HCEC 1CT (cell line): ENCODE data around the gene APOBEC4.

Experiments
- DNase-seq: peaks from one replicate; pipeline ENCODE4 v3.0.0-alpha.2; 2017

The APOBEC4 gene

DNA sequence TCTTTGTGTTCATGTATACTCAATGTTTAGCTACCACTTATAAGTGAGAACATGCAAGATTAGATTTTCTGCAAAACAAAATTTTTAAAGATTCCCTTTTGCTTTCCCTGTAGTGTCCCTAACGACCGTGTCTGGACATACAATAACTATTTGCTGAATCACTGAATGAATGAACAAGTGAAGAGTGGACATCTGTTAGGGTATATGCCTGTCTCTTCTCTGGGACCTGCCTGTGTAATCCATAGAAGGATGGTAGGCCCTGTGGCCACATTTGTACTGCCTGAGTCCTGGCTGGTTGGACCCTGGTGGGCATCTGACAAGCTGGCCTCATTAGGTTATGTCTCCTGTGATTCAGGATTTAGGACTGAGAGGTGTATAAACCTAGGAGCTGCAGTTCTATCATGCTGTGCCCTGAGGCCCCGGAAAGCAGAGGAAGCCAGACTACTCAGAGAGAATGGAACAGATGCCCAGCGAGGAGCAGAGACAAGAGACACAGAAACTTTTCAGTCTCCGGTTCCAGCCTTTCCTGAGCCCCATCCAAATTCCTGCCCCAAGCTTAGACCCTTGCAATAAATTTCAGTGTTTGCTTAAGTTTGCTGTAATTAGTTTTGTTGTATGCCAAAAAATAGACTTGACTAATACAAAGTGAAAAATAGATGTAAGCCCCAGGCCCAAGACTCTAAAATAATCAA is 55.3 kb downstream of the APOBEC4 start:
- DNase-seq = no peak

- DNase-seq = no peak
These were observed 56.6 kb downstream of the APOBEC4 start for GRCh38 chr1:183596500-183596899.
